PC-3 (cell line): ENCODE measurements around the gene SMC1B. TPM values are rescaled to one million over a fixed set of nuclear protein-coding genes. Genes with fewer than 3 reads are reported as not detected.

Source experiments
- ATAC-seq: fragments of 200-7000 bp; cut with Tn5 transposase; 2 replicates; pipeline ENCODE4 v1.9.1; 2020; ENCODE audit warnings: mild to moderate bottlenecking, moderate library complexity
- BruUV-seq: library from RNA; stranded (reverse); fragments of 400-500 nt; replicated peaks from 2 replicates; lab custom pipeline; 2021; lab: Mats Ljungman, UMichigan
- CTCF ChIA-PET: fragments of 300-600 bp; sonication (Branson Sonifier 250); formaldehyde crosslinking; loops from one replicate; lab custom pipeline; 2022; ENCODE audit warnings: antibody characterized with exemption; lab: Charles Lee
- POLR2A ChIA-PET: fragments of 300-600 bp; sonication (Branson Sonifier 250); formaldehyde crosslinking; loops from one replicate; lab custom pipeline; 2022; ENCODE audit warnings: antibody characterized with exemption; ENCODE audit not compliant: unreplicated experiment; lab: Charles Lee
- DNase-seq: peaks from one replicate; pipeline ENCODE4 v3.0.0-alpha.2; 2015
- H2AFZ ChIP-seq: fragments of 300-600 bp; sonication (generic); 2 replicates; pipeline ENCODE4 v1.6.0; 2016; ENCODE audit warnings: antibody characterized with exemption, low read length
- H3F3A ChIP-seq: fragments of 300-600 bp; sonication (generic); one replicate; pipeline ENCODE4 v1.6.0; 2017; ENCODE audit warnings: antibody characterized with exemption, low read length, control low read depth, mild to moderate bottlenecking; ENCODE audit not compliant: unreplicated experiment
- H3K27ac ChIP-seq: fragments of 300-600 bp; sonication (generic); 2 replicates; pipeline ENCODE4 v1.5.1; 2016; ENCODE audit warnings: mild to moderate bottlenecking, low read length
- H3K27me3 ChIP-seq: fragments of 300-600 bp; sonication (generic); 2 replicates; pipeline ENCODE4 v1.6.1; 2016; ENCODE audit warnings: low read length, mixed read lengths
- H3K36me3 ChIP-seq: fragments of 300-600 bp; sonication (generic); 2 replicates; pipeline ENCODE4 v1.6.1; 2016; ENCODE audit warnings: low read depth, mixed run types, low read length, mixed read lengths
- H3K4me1 ChIP-seq: fragments of 300-600 bp; sonication (generic); 2 replicates; pipeline ENCODE4 v1.5.1; 2016; ENCODE audit warnings: low read length; ENCODE audit not compliant: insufficient read depth
- H3K4me2 ChIP-seq: fragments of 300-600 bp; sonication (generic); 2 replicates; pipeline ENCODE4 v1.6.0; 2016; ENCODE audit warnings: low read length
- H3K4me3 ChIP-seq: fragments of 300-600 bp; sonication (generic); 2 replicates; pipeline ENCODE4 v1.5.1; 2016; ENCODE audit warnings: mild to moderate bottlenecking, low read length, mixed read lengths
- H3K79me2 ChIP-seq: fragments of 300-600 bp; sonication (generic); 2 replicates; pipeline ENCODE4 v1.6.1; 2017; ENCODE audit warnings: low read length, mixed read lengths
- H3K9ac ChIP-seq: fragments of 300-600 bp; sonication (generic); 2 replicates; pipeline ENCODE4 v1.6.0; 2016; ENCODE audit warnings: mild to moderate bottlenecking, low read length
- H3K9me2 ChIP-seq: fragments of 300-600 bp; sonication (generic); replicated peaks from 2 replicates; pipeline ENCODE4 v1.6.1; 2016; ENCODE audit warnings: mixed run types, low read length, mixed read lengths
- H3K9me3 ChIP-seq: fragments of 300-600 bp; sonication (generic); 2 replicates; pipeline ENCODE4 v1.6.1; 2016; ENCODE audit warnings: low read length, mixed read lengths
- H4K20me1 ChIP-seq: fragments of 300-600 bp; sonication (generic); 2 replicates; pipeline ENCODE4 v1.6.1; 2016; ENCODE audit warnings: low read length, mixed read lengths
- CTCF ChIP-seq: fragments of 300-600 bp; sonication (generic); conservative IDR thresholded peaks from 2 replicates; pipeline ENCODE4 v1.5.1; 2017; ENCODE audit warnings: antibody characterized with exemption, low read depth, mild to moderate bottlenecking, low read length
- EZH2 ChIP-seq: fragments of 300-600 bp; sonication (generic); IDR thresholded peaks from one replicate; pipeline ENCODE4 v1.6.1; 2017; ENCODE audit warnings: antibody characterized with exemption, mild to moderate bottlenecking, low read length; ENCODE audit not compliant: unreplicated experiment
- EZH2phosphoT487 ChIP-seq: fragments of 300-600 bp; sonication (generic); IDR thresholded peaks from 2 replicates; pipeline ENCODE4 v1.6.1; 2018; ENCODE audit warnings: mild to moderate bottlenecking, antibody characterized with exemption, low read length, borderline replicate concordance
- intact Hi-C: fragments of 100-400 bp; cut with micrococcal nuclease; formaldehyde crosslinking; loops from 2 replicates; pipeline ENCODE4 v1.9.0; 2023
- total RNA-seq: library from RNA; depleted of rRNA; stranded (reverse); fragments of >200 nt; gene quantifications from 2 replicates; pipeline ENCODE4 v1.2.3, GENCODE V29; 2014

SMC1B gene
- total RNA-seq, 1 experiment from 2014 or later: 0.04 TPM

GRCh38 chr22:45324311-45324711 is 89.1 kb downstream of the SMC1B start:
- Histone ChIP-seq H3K27me3 (no peaks in the 10 kb centered on the region), H3K9me2 (no peaks in the 10 kb centered on the region), H3K4me3 (no peak overlapping the region), H2AFZ (no peak overlapping the region), H3K9ac (no peak overlapping the region), H3K36me3 (peaks cover 7% of the 10 kb centered on the region; the same call in 1 of the 2 replicates), H3K9me3 (no peaks in the 10 kb centered on the region), H3K4me1 (no peaks in the 10 kb centered on the region), H3F3A (no peaks in the 10 kb centered on the region), H4K20me1 (no peaks in the 10 kb centered on the region), H3K79me2 (peaks cover 18% of the 10 kb centered on the region), H3K27ac (no peak overlapping the region), H3K4me2 (no peak overlapping the region)
- ATAC-seq: no peak
- no peak for TF ChIP-seq CTCF
- TF ChIP-seq EZH2phosphoT487: no peak
- TF ChIP-seq EZH2: no peak
- intact Hi-C loops: no loop called here
- DNase-seq: no peak
- CTCF ChIA-PET: no interaction called here
- BruUV-seq: no TSS peak
- POLR2A ChIA-PET: no interaction called here

GRCh38 chr22:45323695-45324094 is 89.7 kb downstream of the SMC1B start:
- TF ChIP-seq EZH2: no peak
- no peak for TF ChIP-seq CTCF
- TF ChIP-seq EZH2phosphoT487: no peak
- intact Hi-C loops: no loop called here
- ChIA-PET CTCF (no interaction called here), POLR2A (no interaction called here)
- H3K9ac ChIP-seq: no peak overlapping the region
- H3K4me1 ChIP-seq: no peaks in the 10 kb centered on the region
- no peak overlapping the region for H3K4me2 ChIP-seq
- DNase-seq: no peak
- peaks cover under 1% of the 10 kb centered on the region; the same call in 1 of the 2 replicates for H4K20me1 ChIP-seq
- no peak overlapping the region for H2AFZ ChIP-seq
- no TSS peak for BruUV-seq
- no peak for ATAC-seq
- no peaks in the 10 kb centered on the region for H3K27me3 ChIP-seq
- no peaks in the 10 kb centered on the region for H3F3A ChIP-seq
- no peak overlapping the region for H3K27ac ChIP-seq
- no peaks in the 10 kb centered on the region for H3K9me2 ChIP-seq
- peaks cover 24% of the 10 kb centered on the region for H3K79me2 ChIP-seq
- H3K36me3 ChIP-seq: peaks cover 7% of the 10 kb centered on the region; the same call in 1 of the 2 replicates
- H3K9me3 ChIP-seq: no peaks in the 10 kb centered on the region
- H3K4me3 ChIP-seq: no peak overlapping the region

- CTCF ChIA-PET: no interaction called here
Measured at GRCh38 chr22:45322873-45323525, 90.4 kb downstream of the SMC1B start.

More at GRCh38 chr22:45322873-45323525, 90.4 kb downstream of the SMC1B start:
- H3K4me1 ChIP-seq: no peaks in the 10 kb centered on the region; the same call in 1 of the 2 replicates
- no peak overlapping the region for H2AFZ ChIP-seq
- no TSS peak for BruUV-seq
- no peak for TF ChIP-seq EZH2phosphoT487
- no peak for TF ChIP-seq CTCF
- TF ChIP-seq EZH2: no peak
- no peak overlapping the region for H3K4me2 ChIP-seq
- intact Hi-C loops: no loop called here
- H3K9me2 ChIP-seq: no peaks in the 10 kb centered on the region
- no peak overlapping the region for H3K9ac ChIP-seq
- H4K20me1 ChIP-seq: peaks cover 8% of the 10 kb centered on the region; the same call in 1 of the 2 replicates
- no peaks in the 10 kb centered on the region for H3K9me3 ChIP-seq
- H3K36me3 ChIP-seq: peaks cover 7% of the 10 kb centered on the region; the same call in 1 of the 2 replicates
- no peaks in the 10 kb centered on the region for H3K27me3 ChIP-seq
- H3K4me3 ChIP-seq: no peak overlapping the region
- no peak overlapping the region for H3K27ac ChIP-seq
- POLR2A ChIA-PET: no interaction called here
- no peaks in the 10 kb centered on the region for H3F3A ChIP-seq
- peaks cover 31% of the 10 kb centered on the region for H3K79me2 ChIP-seq
- ATAC-seq (no peak), DNase-seq (no peak)
